IMR-90 (cell line): Measurements from ENCODE around the gene MYADML2. TPM values are rescaled to one million over a fixed set of nuclear protein-coding genes. Genes with fewer than 3 reads are reported as not detected.

Experiments used
- ATAC-seq: fragments of 200-7000 bp; cut with Tn5 transposase; 2 replicates; pipeline ENCODE4 v1.9.1; 2020; ENCODE audit warnings: low read depth, mild to moderate bottlenecking, moderate library complexity
- BruUV-seq: library from RNA; stranded (reverse); fragments of 400-500 nt; replicated peaks from 2 replicates; lab custom pipeline; 2021; lab: Mats Ljungman, UMichigan
- CTCF ChIA-PET: fragments of 300-600 bp; formaldehyde crosslinking; extraction: SDS; loops from one replicate; lab custom pipeline; 2021; ENCODE audit warnings: antibody characterized with exemption; lab: Yijun Ruan, JAX
- POLR2A ChIA-PET: fragments of 300-600 bp; sonication (Branson Sonifier 250); formaldehyde crosslinking; loops from one replicate; lab custom pipeline; 2022; ENCODE audit warnings: antibody characterized with exemption; ENCODE audit not compliant: unreplicated experiment; lab: Charles Lee
- DNase-seq: peaks from one replicate; pipeline ENCODE4 v3.0.0; 2013
- H2AFZ ChIP-seq: replicated peaks from 2 replicates; pipeline ENCODE3; 2013; ENCODE audit warnings: low read length, mild to moderate bottlenecking; ENCODE audit not compliant: poor library complexity
- H2AK5ac ChIP-seq: 2 replicates; pipeline ENCODE4 v1.6.1; 2013; ENCODE audit warnings: low read depth, low read length, inconsistent platforms
- H2AK9ac ChIP-seq: replicated peaks from 2 replicates; pipeline ENCODE3; 2013; ENCODE audit warnings: mild to moderate bottlenecking, low read depth, low read length, moderate library complexity; ENCODE audit not compliant: poor library complexity
- H2BK120ac ChIP-seq: 2 replicates; pipeline ENCODE4 v1.6.1; 2013; ENCODE audit warnings: low read depth, low read length, inconsistent platforms
- H2BK15ac ChIP-seq: 3 replicates; pipeline ENCODE4 v1.6.1; 2013; ENCODE audit warnings: low read depth, low read length, inconsistent platforms
- H2BK20ac ChIP-seq: 2 replicates; pipeline ENCODE4 v1.6.1; 2013; ENCODE audit warnings: low read depth, mild to moderate bottlenecking, inconsistent platforms, low read length, moderate library complexity
- H2BK5ac ChIP-seq: 2 replicates; pipeline ENCODE4 v1.6.1; 2013; ENCODE audit warnings: mild to moderate bottlenecking, low read depth, low read length, inconsistent platforms; ENCODE audit not compliant: poor library complexity, severe bottlenecking
- H3K14ac ChIP-seq: replicated peaks from 2 replicates; pipeline ENCODE4 v1.6.1; 2013; ENCODE audit warnings: low read depth, low read length, inconsistent platforms
- H3K18ac ChIP-seq: 2 replicates; pipeline ENCODE4 v1.6.1; 2013; ENCODE audit warnings: low read depth, low read length, control low read depth
- H3K23ac ChIP-seq: 2 replicates; pipeline ENCODE4 v1.6.1; 2013; ENCODE audit warnings: low read depth, low read length, inconsistent platforms
- H3K27ac ChIP-seq: 2 replicates; pipeline ENCODE4 v1.5.1; 2013; ENCODE audit warnings: mild to moderate bottlenecking, control low read depth, low read length; ENCODE audit not compliant: insufficient read depth
- H3K27me3 ChIP-seq: 2 replicates; pipeline ENCODE4 v1.6.1; 2013; ENCODE audit warnings: low read length; ENCODE audit not compliant: control insufficient read depth, insufficient read depth
- H3K36me3 ChIP-seq: 2 replicates; pipeline ENCODE4 v1.6.1; 2013; ENCODE audit warnings: low read length, mixed read lengths; ENCODE audit not compliant: control insufficient read depth, insufficient read depth
- H3K4ac ChIP-seq: 2 replicates; pipeline ENCODE4 v1.6.1; 2013; ENCODE audit warnings: low read depth, low read length, inconsistent platforms
- H3K4me1 ChIP-seq: 2 replicates; pipeline ENCODE4 v1.6.1; 2013; ENCODE audit warnings: low read length, mixed read lengths; ENCODE audit not compliant: control insufficient read depth, insufficient read depth
- H3K4me2 ChIP-seq: 2 replicates; pipeline ENCODE4 v1.6.1; 2013; ENCODE audit warnings: low read depth, mild to moderate bottlenecking, control low read depth, low read length, moderate library complexity
- H3K4me3 ChIP-seq: 2 replicates; pipeline ENCODE4 v1.5.1; 2013; ENCODE audit warnings: low read depth, mild to moderate bottlenecking, control low read depth, low read length, moderate library complexity; ENCODE audit not compliant: insufficient read depth
- H3K56ac ChIP-seq: 2 replicates; pipeline ENCODE4 v1.6.1; 2013; ENCODE audit warnings: low read length, inconsistent platforms; ENCODE audit not compliant: insufficient read depth; ENCODE audit errors: extremely low read depth
- H3K79me1 ChIP-seq, 2 experiments: 2 replicates each; pipeline ENCODE4 v1.6.1; 2013; ENCODE audit warnings: low read length in 2 of 2, inconsistent platforms in 1 of 2, low read depth in 1 of 2
- H3K9ac ChIP-seq: 2 replicates; pipeline ENCODE4 v1.6.1; 2013; ENCODE audit warnings: low read depth, low read length, control low read depth
- H3K9me1 ChIP-seq: 2 replicates; pipeline ENCODE4 v1.6.1; 2013; ENCODE audit warnings: low read length, inconsistent platforms; ENCODE audit not compliant: insufficient read depth
- H3K9me3 ChIP-seq: 2 replicates; pipeline ENCODE4 v1.6.1; 2013; ENCODE audit warnings: low read length; ENCODE audit not compliant: control insufficient read depth, insufficient read depth
- H4K20me1 ChIP-seq: 2 replicates; pipeline ENCODE4 v1.6.1; 2013; ENCODE audit warnings: low read length, inconsistent platforms; ENCODE audit not compliant: insufficient read depth
- H4K5ac ChIP-seq: 2 replicates; pipeline ENCODE4 v1.6.1; 2013; ENCODE audit warnings: mild to moderate bottlenecking, low read depth, low read length, control low read depth
- H4K8ac ChIP-seq, 2 experiments: 2 replicates each; pipeline ENCODE4 v1.6.1; 2013; ENCODE audit warnings: low read depth in 2 of 2, low read length in 2 of 2, control low read depth in 1 of 2, inconsistent platforms in 1 of 2
- H4K91ac ChIP-seq: 2 replicates; pipeline ENCODE4 v1.6.1; 2013; ENCODE audit warnings: low read depth, low read length, inconsistent platforms; ENCODE audit not compliant: insufficient read depth
- BHLHE40 ChIP-seq: fragments of 150-350 bp; IDR thresholded peaks from 2 replicates; pipeline ENCODE4 v1.6.1; 2016; ENCODE audit warnings: mild to moderate bottlenecking, low read depth, low read length
- CEBPB ChIP-seq: IDR thresholded peaks from 2 replicates; pipeline ENCODE4 v1.6.1; 2012; ENCODE audit warnings: low read depth, low read length, improper control_type of control experiment
- CHD1 ChIP-seq: IDR thresholded peaks from 2 replicates; pipeline ENCODE4 v1.6.1; 2012; ENCODE audit warnings: low read depth, low read length, improper control_type of control experiment
- FOS ChIP-seq: fragments of 150-350 bp; IDR thresholded peaks from 2 replicates; pipeline ENCODE4 v1.6.1; 2016; ENCODE audit warnings: low read depth, low read length
- MAFK ChIP-seq: IDR thresholded peaks from 2 replicates; pipeline ENCODE4 v1.6.1; 2012; ENCODE audit warnings: low read depth, low read length, improper control_type of control experiment
- MAZ ChIP-seq: IDR thresholded peaks from 2 replicates; pipeline ENCODE4 v1.6.1; 2012; ENCODE audit warnings: low read depth, mild to moderate bottlenecking, low read length, improper control_type of control experiment, moderate library complexity, borderline replicate concordance
- MXI1 ChIP-seq: IDR thresholded peaks from 2 replicates; pipeline ENCODE4 v1.6.1; 2012; ENCODE audit warnings: low read depth, mild to moderate bottlenecking, low read length, moderate library complexity, borderline replicate concordance
- NFE2L2 ChIP-seq: fragments of 150-350 bp; IDR thresholded peaks from 2 replicates; pipeline ENCODE4 v1.6.1; 2016; ENCODE audit warnings: low read depth, mild to moderate bottlenecking, low read length
- POLR2A ChIP-seq: IDR thresholded peaks from 2 replicates; pipeline ENCODE4 v1.6.1; 2012; ENCODE audit warnings: mild to moderate bottlenecking, low read depth, low read length
- RAD21 ChIP-seq: IDR thresholded peaks from 2 replicates; pipeline ENCODE4 v1.6.1; 2012; ENCODE audit warnings: low read length, improper control_type of control experiment
- RCOR1 ChIP-seq: IDR thresholded peaks from 2 replicates; pipeline ENCODE4 v1.6.1; 2012; ENCODE audit warnings: mild to moderate bottlenecking, low read length, improper control_type of control experiment; ENCODE audit not compliant: insufficient replicate concordance
- RFX5 ChIP-seq: IDR thresholded peaks from 2 replicates; pipeline ENCODE4 v1.8.0; 2012; ENCODE audit warnings: low read depth, mild to moderate bottlenecking, low read length, moderate library complexity
- SMC3 ChIP-seq: fragments of 150-350 bp; IDR thresholded peaks from 2 replicates; pipeline ENCODE4 v1.6.1; 2016; ENCODE audit warnings: low read depth, mild to moderate bottlenecking, antibody characterized with exemption, low read length, moderate library complexity
- WGBS, 2 experiments: methylation state at CpG; one replicate each; pipeline versions ENCODE4 v1.1.5 to v1.1.7; 2013; ENCODE audit warnings: missing lambda C conversion rate in 2 of 2; ENCODE audit not compliant: insufficient read length in 1 of 2; ENCODE audit errors: extremely low coverage in 2 of 2; 5-methylcytosine and 5-hydroxymethylcytosine counted together
- dilution Hi-C: fragments of 300-500 bp; cut with HindIII; formaldehyde crosslinking; loops from one replicate; pipeline ENCODE4 v1.14.3; 2018; ENCODE audit warnings: low sequenced_read_pairs; ENCODE audit not compliant: unreplicated experiment
- in situ Hi-C: fragments of 300-500 bp; cut with MboI; formaldehyde crosslinking; loops from 3 replicates; pipeline ENCODE4 v1.14.3; 2019; ENCODE audit warnings: low sequenced_read_pairs, inconsistent platforms, mixed read lengths
- intact Hi-C: fragments of 100-400 bp; cut with micrococcal nuclease; formaldehyde crosslinking; loops from 2 replicates; pipeline ENCODE4 v1.10.0; 2022
- polyA plus RNA-seq, 3 experiments: library from polyadenylated mRNA; depleted of rRNA; stranded (reverse); fragments of >200 nt; gene quantifications; 2 replicates each; pipeline ENCODE4 v1.2.3, GENCODE V29; 2012; ENCODE audit warnings: low replicate concordance in 1 of 3
- total RNA-seq: library from RNA; depleted of rRNA; stranded (reverse); fragments of >200 nt; gene quantifications from 2 replicates; pipeline ENCODE4 v1.2.3, GENCODE V29; 2012
- TF ChIP-seq, protein P1 (sequence below): fragments of 150-350 bp; IDR thresholded peaks from 2 replicates; pipeline ENCODE4 v1.6.1; 2017; ENCODE audit warnings: mild to moderate bottlenecking, antibody characterized with exemption, low read length, low read depth
- TF ChIP-seq, protein P2 (sequence below): conservative IDR thresholded peaks from 2 replicates; pipeline ENCODE4 v1.5.1; 2012; ENCODE audit warnings: mild to moderate bottlenecking, low read depth, low read length, improper control_type of control experiment
- TF ChIP-seq, protein P3 (sequence below): fragments of 150-350 bp; IDR thresholded peaks from 2 replicates; pipeline ENCODE4 v1.6.1; 2016; ENCODE audit warnings: low read depth, mild to moderate bottlenecking, low read length, moderate library complexity, borderline replicate concordance

MYADML2 gene
- total and polyA plus RNA-seq, 2 of the 4 experiments (the other 2 are of a cell fraction) = not detected

DNA sequence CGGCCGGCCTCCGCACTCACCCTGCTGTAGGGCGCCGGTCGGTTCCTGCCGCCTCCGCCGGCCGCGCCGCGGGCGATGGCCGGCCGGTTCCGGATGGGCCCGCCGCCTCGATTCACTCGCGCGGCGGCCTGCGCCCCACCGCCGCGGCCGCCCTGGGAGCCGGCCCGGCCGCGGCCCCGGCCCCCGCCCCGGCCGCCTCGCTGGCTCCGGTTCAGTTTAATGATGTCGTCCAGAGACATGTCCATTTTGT is 55.8 kb downstream of the MYADML2 start:
- no TSS peak for BruUV-seq
- Histone ChIP-seq H3K4me2 (no peak overlapping the region), H3K18ac (no peak overlapping the region), H2BK20ac (no peak overlapping the region), H3K27ac (peak overlapping the region; percentile 75; the same call in 1 of the 2 replicates), H3K9me1 (0 out of 2 replicates have a peak, but pooled peaks cover 4% of the 10 kb centered on the region), H2AK5ac (no peak overlapping the region), H2AFZ (peak overlapping the region; percentile 96), H3K14ac (no peak overlapping the region), H2BK5ac (peak overlapping the region; percentile 23), H4K5ac (no peak overlapping the region), H2BK15ac (no peak overlapping the region), H3K4me1 (peaks cover 4% of the 10 kb centered on the region; the same call in 1 of the 2 replicates), H4K20me1 (peaks cover 14% of the 10 kb centered on the region), H3K23ac (no peak overlapping the region), H3K36me3 (peaks cover 50% of the 10 kb centered on the region), H3K9ac (no peak overlapping the region; the same call in 1 of the 2 replicates), H3K56ac (no peak overlapping the region), H3K27me3 (no peaks in the 10 kb centered on the region), H3K9me3 (no peaks in the 10 kb centered on the region), H2BK120ac (no peak overlapping the region), H4K8ac (peak overlapping the region in 1 of 2 experiments; percentile 69; a peak in 2 of 4 replicates), H3K4ac (no peak overlapping the region), H4K91ac (no peak overlapping the region), H2AK9ac (no peak overlapping the region), H3K4me3 (peak overlapping the region; percentile 97), H3K79me1 (peaks cover 36 to 69% of the 10 kb centered on the region in 2 experiments)
- in situ Hi-C loops = no loop called here
- ChIA-PET CTCF (no interaction called here), POLR2A (no interaction called here)
- DNase-seq (no peak), ATAC-seq (peak; percentile 9)
- dilution Hi-C loops = no loop called here
- TF ChIP-seq SMC3 = no peak
- no peak for TF ChIP-seq MAZ
- TF ChIP-seq, protein P1, sequence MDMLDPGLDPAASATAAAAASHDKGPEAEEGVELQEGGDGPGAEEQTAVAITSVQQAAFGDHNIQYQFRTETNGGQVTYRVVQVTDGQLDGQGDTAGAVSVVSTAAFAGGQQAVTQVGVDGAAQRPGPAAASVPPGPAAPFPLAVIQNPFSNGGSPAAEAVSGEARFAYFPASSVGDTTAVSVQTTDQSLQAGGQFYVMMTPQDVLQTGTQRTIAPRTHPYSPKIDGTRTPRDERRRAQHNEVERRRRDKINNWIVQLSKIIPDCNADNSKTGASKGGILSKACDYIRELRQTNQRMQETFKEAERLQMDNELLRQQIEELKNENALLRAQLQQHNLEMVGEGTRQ = no peak
- no peak for TF ChIP-seq RAD21
- TF ChIP-seq FOS = no peak
- TF ChIP-seq NFE2L2 = no peak
- no peak for TF ChIP-seq RFX5
- no peak for TF ChIP-seq BHLHE40
- no peak for TF ChIP-seq MAFK
- no peak for TF ChIP-seq CEBPB
- TF ChIP-seq, protein P2, sequence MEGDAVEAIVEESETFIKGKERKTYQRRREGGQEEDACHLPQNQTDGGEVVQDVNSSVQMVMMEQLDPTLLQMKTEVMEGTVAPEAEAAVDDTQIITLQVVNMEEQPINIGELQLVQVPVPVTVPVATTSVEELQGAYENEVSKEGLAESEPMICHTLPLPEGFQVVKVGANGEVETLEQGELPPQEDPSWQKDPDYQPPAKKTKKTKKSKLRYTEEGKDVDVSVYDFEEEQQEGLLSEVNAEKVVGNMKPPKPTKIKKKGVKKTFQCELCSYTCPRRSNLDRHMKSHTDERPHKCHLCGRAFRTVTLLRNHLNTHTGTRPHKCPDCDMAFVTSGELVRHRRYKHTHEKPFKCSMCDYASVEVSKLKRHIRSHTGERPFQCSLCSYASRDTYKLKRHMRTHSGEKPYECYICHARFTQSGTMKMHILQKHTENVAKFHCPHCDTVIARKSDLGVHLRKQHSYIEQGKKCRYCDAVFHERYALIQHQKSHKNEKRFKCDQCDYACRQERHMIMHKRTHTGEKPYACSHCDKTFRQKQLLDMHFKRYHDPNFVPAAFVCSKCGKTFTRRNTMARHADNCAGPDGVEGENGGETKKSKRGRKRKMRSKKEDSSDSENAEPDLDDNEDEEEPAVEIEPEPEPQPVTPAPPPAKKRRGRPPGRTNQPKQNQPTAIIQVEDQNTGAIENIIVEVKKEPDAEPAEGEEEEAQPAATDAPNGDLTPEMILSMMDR = no peak
- TF ChIP-seq RCOR1 = no peak
- no peak for TF ChIP-seq CHD1
- TF ChIP-seq POLR2A = no peak
- TF ChIP-seq, protein P3, sequence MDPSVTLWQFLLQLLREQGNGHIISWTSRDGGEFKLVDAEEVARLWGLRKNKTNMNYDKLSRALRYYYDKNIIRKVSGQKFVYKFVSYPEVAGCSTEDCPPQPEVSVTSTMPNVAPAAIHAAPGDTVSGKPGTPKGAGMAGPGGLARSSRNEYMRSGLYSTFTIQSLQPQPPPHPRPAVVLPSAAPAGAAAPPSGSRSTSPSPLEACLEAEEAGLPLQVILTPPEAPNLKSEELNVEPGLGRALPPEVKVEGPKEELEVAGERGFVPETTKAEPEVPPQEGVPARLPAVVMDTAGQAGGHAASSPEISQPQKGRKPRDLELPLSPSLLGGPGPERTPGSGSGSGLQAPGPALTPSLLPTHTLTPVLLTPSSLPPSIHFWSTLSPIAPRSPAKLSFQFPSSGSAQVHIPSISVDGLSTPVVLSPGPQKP = no peak
- TF ChIP-seq MXI1 = no peak
- intact Hi-C loops = no loop called here
- WGBS, 2 experiments = 0% methylated on average over 32 of the region's 40 CpGs; no CpG with 5 or more reads in 1 of the 2 experiments
